HepG2 (cell line): Measurements from ENCODE around the gene ADORA2B. TPM values are rescaled to one million over a fixed set of nuclear protein-coding genes. Genes with fewer than 3 reads are reported as not detected.

Experiments
- BORCS8-MEF2B ChIP-seq: sonication (generic); formaldehyde crosslinking; IDR thresholded peaks from 2 replicates; pipeline ENCODE4 v1.8.0; 2022; ENCODE audit warnings: mild to moderate bottlenecking, missing genetic modification reagents
- CC2D1A ChIP-seq: sonication (generic); formaldehyde crosslinking; IDR thresholded peaks from 2 replicates; pipeline ENCODE4 v1.8.1; 2023; ENCODE audit warnings: mild to moderate bottlenecking, missing genetic modification reagents
- FOXK1 ChIP-seq: sonication (generic); formaldehyde crosslinking; IDR thresholded peaks from 2 replicates; pipeline ENCODE4 v1.4.0; 2020; ENCODE audit warnings: low read depth, missing genetic modification reagents, borderline replicate concordance
- GTF3A ChIP-seq: sonication (generic); formaldehyde crosslinking; conservative IDR thresholded peaks from 2 replicates; pipeline ENCODE4 v1.4.0; 2020; ENCODE audit warnings: mild to moderate bottlenecking, missing genetic modification reagents
- KDM3A ChIP-seq: IDR thresholded peaks from 2 replicates; pipeline ENCODE4 v1.6.1; 2018; ENCODE audit warnings: low read depth, missing compliant biosample characterization
- NFYC ChIP-seq: IDR thresholded peaks from 2 replicates; pipeline ENCODE4 v1.6.1; 2016; ENCODE audit warnings: missing genetic modification reagents, missing compliant biosample characterization
- PHF8 ChIP-seq: sonication (generic); formaldehyde crosslinking; IDR thresholded peaks from 2 replicates; pipeline ENCODE4 v1.5.0; 2020; ENCODE audit warnings: missing genetic modification reagents
- RBM39 ChIP-seq: fragments of 200-400 bp; formaldehyde crosslinking; IDR thresholded peaks from one replicate; pipeline ENCODE4 v1.6.1; 2018; ENCODE audit warnings: antibody characterized with exemption, mild to moderate bottlenecking, low read depth, low read length; ENCODE audit not compliant: poor library complexity, severe bottlenecking
- RXRB ChIP-seq: IDR thresholded peaks from 2 replicates; pipeline ENCODE4 v1.6.1; 2016; ENCODE audit warnings: borderline replicate concordance, missing genetic modification reagents, missing compliant biosample characterization
- SMAD3 ChIP-seq: sonication (generic); formaldehyde crosslinking; IDR thresholded peaks from 2 replicates; pipeline ENCODE4 v1.4.0; 2020; ENCODE audit warnings: missing genetic modification reagents
- TOE1 ChIP-seq: sonication (generic); formaldehyde crosslinking; IDR thresholded peaks from 2 replicates; pipeline ENCODE4 v1.4.0; 2020; ENCODE audit warnings: mild to moderate bottlenecking, missing genetic modification reagents
- YEATS4 ChIP-seq: sonication (generic); formaldehyde crosslinking; IDR thresholded peaks from 2 replicates; pipeline ENCODE4 v1.4.0; 2020; ENCODE audit warnings: missing genetic modification reagents, borderline replicate concordance
- YY1 ChIP-seq: IDR thresholded peaks from 2 replicates; pipeline ENCODE4 v1.6.1; 2011; ENCODE audit warnings: low read length, low read depth, moderate library complexity, mild to moderate bottlenecking; ENCODE audit not compliant: insufficient read depth, insufficient replicate concordance
- ZIK1 ChIP-seq: sonication (generic); formaldehyde crosslinking; IDR thresholded peaks from 2 replicates; pipeline ENCODE4 v1.5.0; 2020; ENCODE audit warnings: mild to moderate bottlenecking, low read depth, missing genetic modification reagents, borderline replicate concordance
- ZNF547 ChIP-seq: sonication (generic); formaldehyde crosslinking; IDR thresholded peaks from 2 replicates; pipeline ENCODE4 v1.5.1; 2020; ENCODE audit warnings: mild to moderate bottlenecking, missing genetic modification reagents
- ZNF552 ChIP-seq: sonication (generic); formaldehyde crosslinking; IDR thresholded peaks from 2 replicates; pipeline ENCODE4 v1.9.0; 2022; ENCODE audit warnings: missing genetic modification reagents, mild to moderate bottlenecking, borderline replicate concordance
- ZNF629 ChIP-seq: sonication (generic); formaldehyde crosslinking; conservative IDR thresholded peaks from 2 replicates; pipeline ENCODE4 v1.5.0; 2020; ENCODE audit warnings: missing genetic modification reagents
- ZNF83 ChIP-seq: sonication (generic); formaldehyde crosslinking; IDR thresholded peaks from 2 replicates; pipeline ENCODE4 v1.4.0; 2020; ENCODE audit warnings: missing genetic modification reagents, mild to moderate bottlenecking, borderline replicate concordance
- polyA plus RNA-seq, 8 experiments: library from polyadenylated mRNA; depleted of rRNA in 3 of 8; stranded (reverse) in 7 of 8; unstranded in 1 of 8; fragments of >200 nt; fragmentation: Illumina TruSeq in 4 of 8; extraction: Trizol in 4 of 8; gene quantifications; 2 replicates each; pipeline versions ENCODE4 v1.2.1 to v1.2.3, GENCODE V29; 2011 to 2016; ENCODE audit warnings: low read depth in 4 of 8, missing spikeins in 1 of 8, mixed read lengths in 1 of 8; ENCODE audit not compliant: insufficient read depth in 1 of 8
- total RNA-seq, 5 experiments: library from RNA; depleted of rRNA; stranded (reverse); fragments of >200 nt; fragmentation: Illumina TruSeq; extraction: Trizol; gene quantifications; 2 replicates each; pipeline ENCODE4 v1.2.3, GENCODE V29; 2016; ENCODE audit warnings: low read depth in 1 of 5
- TF ChIP-seq, protein P1 (sequence below): sonication (generic); formaldehyde crosslinking; IDR thresholded peaks from 2 replicates; pipeline ENCODE4 v1.4.0; 2020; ENCODE audit warnings: mild to moderate bottlenecking, missing genetic modification reagents
- TF ChIP-seq, protein P2 (sequence below): sonication (generic); formaldehyde crosslinking; IDR thresholded peaks from 2 replicates; pipeline ENCODE4 v1.8.0; 2022; ENCODE audit warnings: mild to moderate bottlenecking, missing genetic modification reagents
- TF ChIP-seq, protein P3 (sequence below): sonication (generic); formaldehyde crosslinking; IDR thresholded peaks from 2 replicates; pipeline ENCODE4 v1.8.1; 2023; ENCODE audit warnings: mild to moderate bottlenecking, missing genetic modification reagents
- TF ChIP-seq, protein P4 (sequence below): IDR thresholded peaks from 2 replicates; pipeline ENCODE4 v1.6.1; 2016; ENCODE audit warnings: low read depth, borderline replicate concordance

The ADORA2B gene
- total and polyA plus RNA-seq, 2 of the 13 experiments (the other 11 are each of a cell fraction or from before 2014, with no cell fraction given), result 10.4 to 20.0 TPM

DNA sequence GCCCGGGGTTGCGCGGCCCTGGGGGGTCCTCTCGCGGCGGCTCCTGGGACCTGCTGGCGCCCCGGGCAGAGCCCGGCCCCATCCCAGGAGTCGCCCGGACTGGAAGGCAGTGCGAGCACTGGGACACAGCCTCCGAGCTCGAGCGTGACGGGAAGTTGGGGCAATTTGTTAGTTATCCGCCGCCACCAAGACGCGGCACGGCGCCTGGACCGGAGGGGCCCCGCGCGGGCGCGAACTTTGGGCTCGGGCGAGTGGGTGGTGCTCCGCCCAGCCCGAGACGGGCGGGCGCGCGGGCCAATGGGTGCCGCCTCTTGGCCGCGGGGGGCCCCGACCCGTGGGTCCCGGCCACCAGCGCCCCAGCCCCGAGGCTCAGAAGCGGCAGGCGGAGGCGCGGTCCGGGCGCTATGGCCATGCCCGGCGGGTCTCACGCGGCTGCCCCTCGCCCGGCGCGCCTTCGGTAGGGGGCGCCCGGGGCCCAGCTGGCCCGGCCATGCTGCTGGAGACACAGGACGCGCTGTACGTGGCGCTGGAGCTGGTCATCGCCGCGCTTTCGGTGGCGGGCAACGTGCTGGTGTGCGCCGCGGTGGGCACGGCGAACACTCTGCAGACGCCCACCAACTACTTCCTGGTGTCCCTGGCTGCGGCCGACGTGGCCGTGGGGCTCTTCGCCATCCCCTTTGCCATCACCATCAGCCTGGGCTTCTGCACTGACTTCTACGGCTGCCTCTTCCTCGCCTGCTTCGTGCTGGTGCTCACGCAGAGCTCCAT, at the start of gene ADORA2B (continued):
- TF ChIP-seq RXRB, result peak; percentile 41; the same call in 1 of the 2 replicates
- TF ChIP-seq YY1, result peak; percentile 81
- TF ChIP-seq, protein P1, sequence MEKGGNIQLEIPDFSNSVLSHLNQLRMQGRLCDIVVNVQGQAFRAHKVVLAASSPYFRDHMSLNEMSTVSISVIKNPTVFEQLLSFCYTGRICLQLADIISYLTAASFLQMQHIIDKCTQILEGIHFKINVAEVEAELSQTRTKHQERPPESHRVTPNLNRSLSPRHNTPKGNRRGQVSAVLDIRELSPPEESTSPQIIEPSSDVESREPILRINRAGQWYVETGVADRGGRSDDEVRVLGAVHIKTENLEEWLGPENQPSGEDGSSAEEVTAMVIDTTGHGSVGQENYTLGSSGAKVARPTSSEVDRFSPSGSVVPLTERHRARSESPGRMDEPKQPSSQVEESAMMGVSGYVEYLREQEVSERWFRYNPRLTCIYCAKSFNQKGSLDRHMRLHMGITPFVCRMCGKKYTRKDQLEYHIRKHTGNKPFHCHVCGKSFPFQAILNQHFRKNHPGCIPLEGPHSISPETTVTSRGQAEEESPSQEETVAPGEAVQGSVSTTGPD (CRISPR knock-in tag), result peak; percentile 70; the same call in 1 of the 2 replicates
- peak; percentile 42; the same call in 1 of the 2 replicates for TF ChIP-seq FOXK1 (CRISPR knock-in tag)
- TF ChIP-seq ZIK1 (CRISPR knock-in tag), result peak; percentile 35; the same call in 1 of the 2 replicates
- TF ChIP-seq ZNF547 (CRISPR knock-in tag), result peak; percentile 88
- TF ChIP-seq, protein P2, sequence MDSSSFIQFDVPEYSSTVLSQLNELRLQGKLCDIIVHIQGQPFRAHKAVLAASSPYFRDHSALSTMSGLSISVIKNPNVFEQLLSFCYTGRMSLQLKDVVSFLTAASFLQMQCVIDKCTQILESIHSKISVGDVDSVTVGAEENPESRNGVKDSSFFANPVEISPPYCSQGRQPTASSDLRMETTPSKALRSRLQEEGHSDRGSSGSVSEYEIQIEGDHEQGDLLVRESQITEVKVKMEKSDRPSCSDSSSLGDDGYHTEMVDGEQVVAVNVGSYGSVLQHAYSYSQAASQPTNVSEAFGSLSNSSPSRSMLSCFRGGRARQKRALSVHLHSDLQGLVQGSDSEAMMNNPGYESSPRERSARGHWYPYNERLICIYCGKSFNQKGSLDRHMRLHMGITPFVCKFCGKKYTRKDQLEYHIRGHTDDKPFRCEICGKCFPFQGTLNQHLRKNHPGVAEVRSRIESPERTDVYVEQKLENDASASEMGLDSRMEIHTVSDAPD (CRISPR knock-in tag), result peak; percentile 44; the same call in 1 of the 2 replicates
- TF ChIP-seq, protein P3, sequence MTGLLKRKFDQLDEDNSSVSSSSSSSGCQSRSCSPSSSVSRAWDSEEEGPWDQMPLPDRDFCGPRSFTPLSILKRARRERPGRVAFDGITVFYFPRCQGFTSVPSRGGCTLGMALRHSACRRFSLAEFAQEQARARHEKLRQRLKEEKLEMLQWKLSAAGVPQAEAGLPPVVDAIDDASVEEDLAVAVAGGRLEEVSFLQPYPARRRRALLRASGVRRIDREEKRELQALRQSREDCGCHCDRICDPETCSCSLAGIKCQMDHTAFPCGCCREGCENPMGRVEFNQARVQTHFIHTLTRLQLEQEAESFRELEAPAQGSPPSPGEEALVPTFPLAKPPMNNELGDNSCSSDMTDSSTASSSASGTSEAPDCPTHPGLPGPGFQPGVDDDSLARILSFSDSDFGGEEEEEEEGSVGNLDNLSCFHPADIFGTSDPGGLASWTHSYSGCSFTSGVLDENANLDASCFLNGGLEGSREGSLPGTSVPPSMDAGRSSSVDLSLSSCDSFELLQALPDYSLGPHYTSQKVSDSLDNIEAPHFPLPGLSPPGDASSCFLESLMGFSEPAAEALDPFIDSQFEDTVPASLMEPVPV (CRISPR knock-in tag), result peak; percentile 71
- TF ChIP-seq, protein P4, sequence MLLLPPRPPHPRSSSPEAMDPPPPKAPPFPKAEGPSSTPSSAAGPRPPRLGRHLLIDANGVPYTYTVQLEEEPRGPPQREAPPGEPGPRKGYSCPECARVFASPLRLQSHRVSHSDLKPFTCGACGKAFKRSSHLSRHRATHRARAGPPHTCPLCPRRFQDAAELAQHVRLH (CRISPR knock-in tag), result peak; percentile 86; the same call in 1 of the 2 replicates
- 0 out of 2 replicates have a peak, but pooled peaks have one; percentile 42 for TF ChIP-seq GTF3A (CRISPR knock-in tag)
- peak; percentile 56 for TF ChIP-seq BORCS8-MEF2B (CRISPR knock-in tag)
- peak; percentile 62 for TF ChIP-seq RBM39
- TF ChIP-seq SMAD3, result 0 out of 2 replicates have a peak, but pooled peaks have one; percentile 29
- peak; percentile 27; the same call in 1 of the 2 replicates for TF ChIP-seq ZNF552 (CRISPR knock-in tag)
- TF ChIP-seq PHF8 (CRISPR knock-in tag), result peak; percentile 45; the same call in 1 of the 2 replicates
- TF ChIP-seq KDM3A (CRISPR knock-in tag), result no peak
- no peak for TF ChIP-seq CC2D1A
- TF ChIP-seq TOE1 (CRISPR knock-in tag), result peak; percentile 50; the same call in 1 of the 2 replicates
- peak; percentile 53 for TF ChIP-seq NFYC (CRISPR knock-in tag)
- peak; percentile 62; the same call in 1 of the 2 replicates for TF ChIP-seq ZNF83 (CRISPR knock-in tag)
- TF ChIP-seq YEATS4 (CRISPR knock-in tag), result peak; percentile 92
- TF ChIP-seq ZNF629 (CRISPR knock-in tag), result no peak
